ENCODE measurements around the gene SLC9B2.

- TF ChIP-seq CTCF (conservative IDR thresholded peaks at IDR 0.05): no peak
- TF ChIP-seq EZH2 (IDR thresholded peaks at IDR 0.05; ENCODE audit: low read depth): no peak
Observed at GRCh38 chr4:103050736-103051436, 25.7 kb downstream of the SLC9B2 start.

Measured in PC-9 (cell line).